NCI-H2107 treated with DMSO at 0.1 percent for 48 hours (cell line): Measurements from ENCODE around the gene ADAMTS16.

Experiments used
- DNase-seq: peaks from one replicate; lab custom pipeline; 2025; ENCODE audit not compliant: unreplicated experiment; lab: John Stamatoyannopoulos, UW

ADAMTS16 gene

GRCh38 chr5:5141625-5142525 lies 1.7 kb downstream of the ADAMTS16 start:
- peak; percentile 70 for DNase-seq

GRCh38 chr5:5144441-5144840 lies 4.3 kb downstream of the ADAMTS16 start:
- DNase-seq = no peak

GRCh38 chr5:5145651-5146529 lies 5.8 kb downstream of the ADAMTS16 start:
- no peak for DNase-seq

GRCh38 chr5:5146530-5147160 lies 6.5 kb downstream of the ADAMTS16 start:
- no peak for DNase-seq

GRCh38 chr5:5149154-5149553 lies 9.0 kb downstream of the ADAMTS16 start:
- no peak for DNase-seq

- DNase-seq = no peak
These were observed 10.5 kb downstream of the ADAMTS16 start for GRCh38 chr5:5150667-5151066.

DNA sequence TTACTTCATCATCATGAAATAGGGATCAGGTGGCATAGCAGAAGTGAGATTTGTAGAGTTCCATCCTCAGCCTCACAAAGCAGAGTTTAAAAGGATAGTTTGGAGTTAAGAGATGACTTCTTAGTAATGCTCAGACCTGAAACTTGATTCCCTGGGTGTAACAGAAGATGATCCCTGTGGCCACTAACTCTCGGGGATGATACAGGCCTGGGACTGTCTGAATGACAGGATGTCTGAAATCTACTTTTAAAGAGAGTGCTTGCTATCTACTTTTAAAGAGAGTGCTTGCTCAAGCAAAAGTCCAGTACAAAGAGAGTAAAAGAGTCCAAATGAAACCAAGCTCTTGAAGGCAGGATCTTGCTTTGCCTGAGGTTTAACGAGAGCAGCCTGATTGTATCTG lies 14.6 kb downstream of the ADAMTS16 start:
- no peak for DNase-seq

- no peak for DNase-seq
These were observed 15.5 kb downstream of the ADAMTS16 start for GRCh38 chr5:5155617-5156016.

- DNase-seq = no peak
These were observed 16.4 kb downstream of the ADAMTS16 start for GRCh38 chr5:5156471-5157082.

- no peak for DNase-seq
These were observed 18.4 kb downstream of the ADAMTS16 start for GRCh38 chr5:5158472-5158895.

DNA sequence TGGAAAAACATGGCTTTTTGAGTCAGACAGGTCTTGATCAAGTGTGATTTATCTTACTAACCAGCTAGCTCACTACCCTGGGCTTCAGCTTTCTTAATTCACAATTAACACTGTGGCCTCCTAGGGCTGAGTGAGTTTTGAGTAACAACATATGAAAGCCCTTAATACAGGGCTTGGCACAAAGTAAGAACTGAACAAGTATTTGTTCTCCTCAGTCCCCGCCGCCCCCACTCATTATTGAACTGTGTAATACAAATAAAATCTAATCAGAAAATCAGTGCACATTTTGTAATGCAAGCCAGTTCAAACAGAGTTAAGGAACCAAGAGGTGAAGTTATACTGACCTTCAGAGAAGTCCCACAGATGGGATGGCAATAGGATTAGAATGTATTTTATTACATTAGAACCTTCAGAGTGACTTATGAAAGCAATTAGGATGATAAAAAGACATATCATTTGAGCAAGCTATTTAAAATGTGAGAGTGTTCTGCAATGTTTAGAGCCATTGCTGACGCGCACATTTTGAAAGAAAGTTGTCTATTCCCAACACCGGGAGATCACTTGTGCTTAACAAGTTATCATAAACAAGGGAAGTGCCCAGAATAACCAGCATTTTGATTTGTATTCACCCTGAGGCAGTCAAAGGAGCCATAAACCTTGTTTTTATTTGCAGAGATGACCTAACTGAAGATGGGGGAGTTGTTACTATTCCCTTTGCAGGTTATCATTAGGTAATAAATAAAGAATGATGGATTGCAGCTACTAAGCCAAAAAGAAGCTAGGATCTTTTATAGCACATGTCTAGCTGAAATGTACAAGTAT lies 19.4 kb downstream of the ADAMTS16 start:
- DNase-seq = no peak

GRCh38 chr5:5164163-5164562 lies 24.0 kb downstream of the ADAMTS16 start:
- no peak for DNase-seq

DNA sequence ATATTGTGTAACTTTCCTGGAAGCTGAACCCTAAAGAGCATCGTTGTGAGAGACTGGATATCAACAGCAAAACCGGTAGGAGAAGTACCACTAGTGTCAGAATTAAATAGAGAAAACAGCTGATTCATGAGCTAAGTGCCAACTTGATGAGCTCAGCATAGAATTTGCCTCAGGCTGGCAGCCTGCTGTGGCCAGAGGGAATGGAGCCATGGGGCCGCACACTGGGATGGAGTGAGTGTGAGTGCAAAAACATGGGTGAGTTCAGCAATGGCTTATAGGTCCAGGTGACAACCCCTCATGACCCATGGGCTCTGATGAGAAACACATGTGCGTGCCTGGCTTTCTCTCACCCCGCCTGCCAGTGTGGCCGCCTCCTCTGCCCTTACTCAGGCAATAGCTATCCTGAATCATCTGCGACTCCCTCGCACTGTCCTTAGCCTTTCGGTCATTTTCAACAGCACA lies 25.4 kb downstream of the ADAMTS16 start:
- no peak for DNase-seq

DNA sequence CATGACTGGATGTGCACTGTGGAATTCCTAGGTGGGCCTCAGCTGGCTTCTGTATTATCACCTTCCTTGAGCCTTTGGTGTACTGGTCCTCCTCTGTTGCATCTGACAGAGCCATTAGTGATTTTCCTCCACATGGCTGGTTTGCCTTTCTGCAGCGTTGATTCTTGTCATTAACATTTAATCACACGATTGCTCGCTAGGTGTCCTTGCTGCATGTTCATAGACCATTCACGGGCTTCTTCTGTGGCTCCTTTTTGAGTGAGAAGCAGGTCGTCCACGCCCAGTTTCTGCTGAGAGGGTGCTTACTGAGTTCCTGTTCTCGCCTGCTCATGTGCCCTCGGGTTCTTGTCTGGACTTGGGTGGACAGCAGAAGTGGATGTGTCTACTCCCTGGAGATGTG lies 29.3 kb downstream of the ADAMTS16 start:
- DNase-seq = no peak

DNA sequence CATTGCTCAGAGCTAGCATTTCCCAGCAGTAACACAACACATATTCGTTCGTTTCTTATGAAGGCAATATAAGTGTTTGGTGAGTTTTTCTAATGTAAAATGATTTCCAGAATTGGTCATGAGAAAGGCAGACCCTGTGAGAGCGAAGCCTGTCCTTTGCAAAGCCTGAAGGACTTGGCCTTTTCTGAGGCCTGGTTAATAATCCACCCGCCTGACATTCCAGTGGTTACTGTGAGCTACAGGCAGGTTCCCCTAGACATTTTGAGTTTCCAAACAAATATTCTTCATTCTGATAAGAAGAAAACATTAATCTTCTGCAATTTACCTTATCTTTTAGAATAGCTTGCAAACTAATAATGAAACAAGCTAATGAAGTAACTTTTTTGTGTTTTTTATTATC lies 38.0 kb downstream of the ADAMTS16 start:
- no peak for DNase-seq

DNA sequence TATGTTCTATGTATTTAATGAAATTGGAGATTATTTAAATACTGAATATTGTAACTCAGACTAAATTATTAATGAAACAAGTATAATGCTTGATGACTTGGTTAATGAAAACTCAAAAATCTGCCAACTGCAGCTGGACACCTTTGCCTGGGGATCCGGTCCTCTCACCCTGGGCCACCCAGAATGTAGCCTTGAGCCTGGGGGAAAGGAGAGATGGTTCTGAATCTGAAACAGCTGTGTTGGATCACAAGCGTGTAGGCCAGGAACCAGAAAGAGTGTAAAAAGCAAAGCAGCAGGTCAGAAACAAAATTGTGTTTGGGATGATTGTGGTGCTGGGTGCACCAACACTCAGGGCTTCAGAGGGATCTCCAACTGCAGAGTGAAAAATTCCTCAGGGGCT lies 38.5 kb downstream of the ADAMTS16 start:
- DNase-seq = no peak

- DNase-seq = no peak
These were observed 38.9 kb downstream of the ADAMTS16 start for GRCh38 chr5:5179079-5179478.

DNA sequence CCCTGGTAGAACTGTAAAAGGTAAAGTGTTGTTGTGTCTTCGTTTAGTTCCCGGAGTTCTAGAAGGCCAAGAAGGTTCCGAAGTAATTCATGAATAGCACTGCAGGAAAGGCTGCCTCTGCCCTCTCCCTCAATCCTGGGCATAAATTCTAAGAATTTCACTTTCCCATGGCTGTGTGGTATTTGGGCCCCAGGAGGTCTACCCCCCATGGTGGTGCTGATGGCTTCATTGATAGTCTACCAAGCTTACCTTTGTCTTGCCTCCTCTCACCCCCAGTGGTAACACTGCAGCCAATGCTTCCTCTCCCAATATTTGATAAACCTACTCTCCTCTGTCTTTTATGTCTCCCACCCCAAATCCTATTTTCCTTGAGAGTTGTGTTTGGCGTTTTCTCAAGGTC lies 39.5 kb downstream of the ADAMTS16 start:
- no peak for DNase-seq

GRCh38 chr5:5181650-5182324 lies 41.7 kb downstream of the ADAMTS16 start:
- no peak for DNase-seq
